Measurements from ENCODE around the gene MMP27.

- TF ChIP-seq CTCF (IDR thresholded peaks at IDR 0.05; ENCODE audit: borderline replicate concordance, extremely low read depth, low read length, poor library complexity, severe bottlenecking) (no peak), EZH2 (IDR thresholded peaks at IDR 0.05; ENCODE audit: borderline replicate concordance, low read depth, low read length, severe bottlenecking) (no peak)
Measured at GRCh38 chr11:102753267-102753666, 47.7 kb upstream of the MMP27 start.

Data from DND-41 (cell line).